Sigmoid colon (tissue), 4 donors: ENCODE results near the gene UBALD1.

ENCODE experiments used
- EP300 ChIP-seq, 4 donors: sonication (generic); formaldehyde crosslinking; IDR thresholded peaks; one replicate each; pipeline ENCODE4 v1.6.1; 2017; ENCODE audit warnings: antibody characterized with exemption in 4 of 4
- POLR2A ChIP-seq, 2 donors: fragments of 450-650 bp; IDR thresholded peaks; one replicate each; pipeline ENCODE4 v1.6.1; 2016; ENCODE audit warnings: antibody characterized with exemption in 2 of 2, mild to moderate bottlenecking in 2 of 2, moderate library complexity in 2 of 2
- POLR2AphosphoS5 ChIP-seq, 4 donors: sonication (generic); formaldehyde crosslinking; IDR thresholded peaks; one replicate each; pipeline ENCODE4 v1.6.1; 2017; ENCODE audit warnings: antibody characterized with exemption in 4 of 4
- TF ChIP-seq, protein P1 (sequence below), 4 experiments: fragments of 450-650 bp in 3 of 4; fragments of 200-600 bp in 1 of 4; IDR thresholded peaks; one replicate each; pipeline ENCODE4 v1.5.1; 2016 to 2019; ENCODE audit warnings: antibody characterized with exemption in 4 of 4, mild to moderate bottlenecking in 3 of 4, moderate library complexity in 2 of 4

- no peak for TF ChIP-seq POLR2AphosphoS5 (IDR thresholded peaks at IDR 0.05)
- TF ChIP-seq, protein P1, sequence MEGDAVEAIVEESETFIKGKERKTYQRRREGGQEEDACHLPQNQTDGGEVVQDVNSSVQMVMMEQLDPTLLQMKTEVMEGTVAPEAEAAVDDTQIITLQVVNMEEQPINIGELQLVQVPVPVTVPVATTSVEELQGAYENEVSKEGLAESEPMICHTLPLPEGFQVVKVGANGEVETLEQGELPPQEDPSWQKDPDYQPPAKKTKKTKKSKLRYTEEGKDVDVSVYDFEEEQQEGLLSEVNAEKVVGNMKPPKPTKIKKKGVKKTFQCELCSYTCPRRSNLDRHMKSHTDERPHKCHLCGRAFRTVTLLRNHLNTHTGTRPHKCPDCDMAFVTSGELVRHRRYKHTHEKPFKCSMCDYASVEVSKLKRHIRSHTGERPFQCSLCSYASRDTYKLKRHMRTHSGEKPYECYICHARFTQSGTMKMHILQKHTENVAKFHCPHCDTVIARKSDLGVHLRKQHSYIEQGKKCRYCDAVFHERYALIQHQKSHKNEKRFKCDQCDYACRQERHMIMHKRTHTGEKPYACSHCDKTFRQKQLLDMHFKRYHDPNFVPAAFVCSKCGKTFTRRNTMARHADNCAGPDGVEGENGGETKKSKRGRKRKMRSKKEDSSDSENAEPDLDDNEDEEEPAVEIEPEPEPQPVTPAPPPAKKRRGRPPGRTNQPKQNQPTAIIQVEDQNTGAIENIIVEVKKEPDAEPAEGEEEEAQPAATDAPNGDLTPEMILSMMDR (IDR thresholded peaks at IDR 0.05): no peak
- TF ChIP-seq POLR2A (IDR thresholded peaks at IDR 0.05): no peak
- TF ChIP-seq EP300 (IDR thresholded peaks at IDR 0.05): no peak
Measured at GRCh38 chr16:4647644-4647980, 32.9 kb upstream of the UBALD1 start.
